IMR-90 (cell line): ENCODE results near the gene ANO4. TPM values are rescaled to one million over a fixed set of nuclear protein-coding genes. Genes with fewer than 3 reads are reported as not detected.

Source experiments
- ATAC-seq: fragments of 200-7000 bp; cut with Tn5 transposase; 2 replicates; pipeline ENCODE4 v1.9.1; 2020; ENCODE audit warnings: low read depth, mild to moderate bottlenecking, moderate library complexity
- BruUV-seq: library from RNA; stranded (reverse); fragments of 400-500 nt; replicated peaks from 2 replicates; lab custom pipeline; 2021; lab: Mats Ljungman, UMichigan
- CTCF ChIA-PET: fragments of 300-600 bp; formaldehyde crosslinking; extraction: SDS; loops from one replicate; lab custom pipeline; 2021; ENCODE audit warnings: antibody characterized with exemption; lab: Yijun Ruan, JAX
- POLR2A ChIA-PET: fragments of 300-600 bp; sonication (Branson Sonifier 250); formaldehyde crosslinking; loops from one replicate; lab custom pipeline; 2022; ENCODE audit warnings: antibody characterized with exemption; ENCODE audit not compliant: unreplicated experiment; lab: Charles Lee
- DNase-seq: peaks from one replicate; pipeline ENCODE4 v3.0.0; 2013
- H2AFZ ChIP-seq: replicated peaks from 2 replicates; pipeline ENCODE3; 2013; ENCODE audit warnings: low read length, mild to moderate bottlenecking; ENCODE audit not compliant: poor library complexity
- H2AK5ac ChIP-seq: 2 replicates; pipeline ENCODE4 v1.6.1; 2013; ENCODE audit warnings: low read depth, low read length, inconsistent platforms
- H2AK9ac ChIP-seq: replicated peaks from 2 replicates; pipeline ENCODE3; 2013; ENCODE audit warnings: mild to moderate bottlenecking, low read depth, low read length, moderate library complexity; ENCODE audit not compliant: poor library complexity
- H2BK120ac ChIP-seq: 2 replicates; pipeline ENCODE4 v1.6.1; 2013; ENCODE audit warnings: low read depth, low read length, inconsistent platforms
- H2BK15ac ChIP-seq: 3 replicates; pipeline ENCODE4 v1.6.1; 2013; ENCODE audit warnings: low read depth, low read length, inconsistent platforms
- H2BK20ac ChIP-seq: 2 replicates; pipeline ENCODE4 v1.6.1; 2013; ENCODE audit warnings: low read depth, mild to moderate bottlenecking, inconsistent platforms, low read length, moderate library complexity
- H2BK5ac ChIP-seq: 2 replicates; pipeline ENCODE4 v1.6.1; 2013; ENCODE audit warnings: mild to moderate bottlenecking, low read depth, low read length, inconsistent platforms; ENCODE audit not compliant: poor library complexity, severe bottlenecking
- H3K14ac ChIP-seq: replicated peaks from 2 replicates; pipeline ENCODE4 v1.6.1; 2013; ENCODE audit warnings: low read depth, low read length, inconsistent platforms
- H3K18ac ChIP-seq: 2 replicates; pipeline ENCODE4 v1.6.1; 2013; ENCODE audit warnings: low read depth, low read length, control low read depth
- H3K23ac ChIP-seq: 2 replicates; pipeline ENCODE4 v1.6.1; 2013; ENCODE audit warnings: low read depth, low read length, inconsistent platforms
- H3K27ac ChIP-seq: 2 replicates; pipeline ENCODE4 v1.5.1; 2013; ENCODE audit warnings: mild to moderate bottlenecking, control low read depth, low read length; ENCODE audit not compliant: insufficient read depth
- H3K27me3 ChIP-seq: 2 replicates; pipeline ENCODE4 v1.6.1; 2013; ENCODE audit warnings: low read length; ENCODE audit not compliant: control insufficient read depth, insufficient read depth
- H3K36me3 ChIP-seq: 2 replicates; pipeline ENCODE4 v1.6.1; 2013; ENCODE audit warnings: low read length, mixed read lengths; ENCODE audit not compliant: control insufficient read depth, insufficient read depth
- H3K4ac ChIP-seq: 2 replicates; pipeline ENCODE4 v1.6.1; 2013; ENCODE audit warnings: low read depth, low read length, inconsistent platforms
- H3K4me1 ChIP-seq: 2 replicates; pipeline ENCODE4 v1.6.1; 2013; ENCODE audit warnings: low read length, mixed read lengths; ENCODE audit not compliant: control insufficient read depth, insufficient read depth
- H3K4me2 ChIP-seq: 2 replicates; pipeline ENCODE4 v1.6.1; 2013; ENCODE audit warnings: low read depth, mild to moderate bottlenecking, control low read depth, low read length, moderate library complexity
- H3K4me3 ChIP-seq: 2 replicates; pipeline ENCODE4 v1.5.1; 2013; ENCODE audit warnings: low read depth, mild to moderate bottlenecking, control low read depth, low read length, moderate library complexity; ENCODE audit not compliant: insufficient read depth
- H3K56ac ChIP-seq: 2 replicates; pipeline ENCODE4 v1.6.1; 2013; ENCODE audit warnings: low read length, inconsistent platforms; ENCODE audit not compliant: insufficient read depth; ENCODE audit errors: extremely low read depth
- H3K79me1 ChIP-seq, 2 experiments: 2 replicates each; pipeline ENCODE4 v1.6.1; 2013; ENCODE audit warnings: low read length in 2 of 2, inconsistent platforms in 1 of 2, low read depth in 1 of 2
- H3K9ac ChIP-seq: 2 replicates; pipeline ENCODE4 v1.6.1; 2013; ENCODE audit warnings: low read depth, low read length, control low read depth
- H3K9me1 ChIP-seq: 2 replicates; pipeline ENCODE4 v1.6.1; 2013; ENCODE audit warnings: low read length, inconsistent platforms; ENCODE audit not compliant: insufficient read depth
- H3K9me3 ChIP-seq: 2 replicates; pipeline ENCODE4 v1.6.1; 2013; ENCODE audit warnings: low read length; ENCODE audit not compliant: control insufficient read depth, insufficient read depth
- H4K20me1 ChIP-seq: 2 replicates; pipeline ENCODE4 v1.6.1; 2013; ENCODE audit warnings: low read length, inconsistent platforms; ENCODE audit not compliant: insufficient read depth
- H4K5ac ChIP-seq: 2 replicates; pipeline ENCODE4 v1.6.1; 2013; ENCODE audit warnings: mild to moderate bottlenecking, low read depth, low read length, control low read depth
- H4K8ac ChIP-seq, 2 experiments: 2 replicates each; pipeline ENCODE4 v1.6.1; 2013; ENCODE audit warnings: low read depth in 2 of 2, low read length in 2 of 2, control low read depth in 1 of 2, inconsistent platforms in 1 of 2
- H4K91ac ChIP-seq: 2 replicates; pipeline ENCODE4 v1.6.1; 2013; ENCODE audit warnings: low read depth, low read length, inconsistent platforms; ENCODE audit not compliant: insufficient read depth
- BHLHE40 ChIP-seq: fragments of 150-350 bp; IDR thresholded peaks from 2 replicates; pipeline ENCODE4 v1.6.1; 2016; ENCODE audit warnings: mild to moderate bottlenecking, low read depth, low read length
- CEBPB ChIP-seq: IDR thresholded peaks from 2 replicates; pipeline ENCODE4 v1.6.1; 2012; ENCODE audit warnings: low read depth, low read length, improper control_type of control experiment
- CHD1 ChIP-seq: IDR thresholded peaks from 2 replicates; pipeline ENCODE4 v1.6.1; 2012; ENCODE audit warnings: low read depth, low read length, improper control_type of control experiment
- CTCF ChIP-seq: conservative IDR thresholded peaks from 2 replicates; pipeline ENCODE4 v1.5.1; 2012; ENCODE audit warnings: mild to moderate bottlenecking, low read depth, low read length, improper control_type of control experiment
- MAFK ChIP-seq: IDR thresholded peaks from 2 replicates; pipeline ENCODE4 v1.6.1; 2012; ENCODE audit warnings: low read depth, low read length, improper control_type of control experiment
- MAZ ChIP-seq: IDR thresholded peaks from 2 replicates; pipeline ENCODE4 v1.6.1; 2012; ENCODE audit warnings: low read depth, mild to moderate bottlenecking, low read length, improper control_type of control experiment, moderate library complexity, borderline replicate concordance
- MXI1 ChIP-seq: IDR thresholded peaks from 2 replicates; pipeline ENCODE4 v1.6.1; 2012; ENCODE audit warnings: low read depth, mild to moderate bottlenecking, low read length, moderate library complexity, borderline replicate concordance
- RAD21 ChIP-seq: IDR thresholded peaks from 2 replicates; pipeline ENCODE4 v1.6.1; 2012; ENCODE audit warnings: low read length, improper control_type of control experiment
- RCOR1 ChIP-seq: IDR thresholded peaks from 2 replicates; pipeline ENCODE4 v1.6.1; 2012; ENCODE audit warnings: mild to moderate bottlenecking, low read length, improper control_type of control experiment; ENCODE audit not compliant: insufficient replicate concordance
- RFX5 ChIP-seq: IDR thresholded peaks from 2 replicates; pipeline ENCODE4 v1.8.0; 2012; ENCODE audit warnings: low read depth, mild to moderate bottlenecking, low read length, moderate library complexity
- SMC3 ChIP-seq: fragments of 150-350 bp; IDR thresholded peaks from 2 replicates; pipeline ENCODE4 v1.6.1; 2016; ENCODE audit warnings: low read depth, mild to moderate bottlenecking, antibody characterized with exemption, low read length, moderate library complexity
- USF2 ChIP-seq: fragments of 150-350 bp; IDR thresholded peaks from 2 replicates; pipeline ENCODE4 v1.6.1; 2017; ENCODE audit warnings: mild to moderate bottlenecking, antibody characterized with exemption, low read length, low read depth
- WGBS, 2 experiments: methylation state at CpG; one replicate each; pipeline versions ENCODE4 v1.1.5 to v1.1.7; 2013; ENCODE audit warnings: missing lambda C conversion rate in 2 of 2; ENCODE audit not compliant: insufficient read length in 1 of 2; ENCODE audit errors: extremely low coverage in 2 of 2; 5-methylcytosine and 5-hydroxymethylcytosine counted together
- dilution Hi-C: fragments of 300-500 bp; cut with HindIII; formaldehyde crosslinking; loops from one replicate; pipeline ENCODE4 v1.14.3; 2018; ENCODE audit warnings: low sequenced_read_pairs; ENCODE audit not compliant: unreplicated experiment
- in situ Hi-C: fragments of 300-500 bp; cut with MboI; formaldehyde crosslinking; loops from 3 replicates; pipeline ENCODE4 v1.14.3; 2019; ENCODE audit warnings: low sequenced_read_pairs, inconsistent platforms, mixed read lengths
- intact Hi-C: fragments of 100-400 bp; cut with micrococcal nuclease; formaldehyde crosslinking; loops from 2 replicates; pipeline ENCODE4 v1.10.0; 2022
- polyA plus RNA-seq, 3 experiments: library from polyadenylated mRNA; depleted of rRNA; stranded (reverse); fragments of >200 nt; gene quantifications; 2 replicates each; pipeline ENCODE4 v1.2.3, GENCODE V29; 2012; ENCODE audit warnings: low replicate concordance in 1 of 3
- total RNA-seq: library from RNA; depleted of rRNA; stranded (reverse); fragments of >200 nt; gene quantifications from 2 replicates; pipeline ENCODE4 v1.2.3, GENCODE V29; 2012

Gene ANO4
- total and polyA plus RNA-seq, 2 of the 4 experiments (the other 2 are of a cell fraction), result 4.7 to 10.2 TPM

- no peak overlapping the region for H2BK15ac ChIP-seq
- H3K9ac ChIP-seq, result no peak overlapping the region
- no peaks in the 10 kb centered on the region for H3K4me1 ChIP-seq
- ATAC-seq (no peak), DNase-seq (no peak)
- no peak overlapping the region for H2AK9ac ChIP-seq
- no peak overlapping the region for H3K23ac ChIP-seq
- H2BK20ac ChIP-seq, result no peak overlapping the region
- dilution Hi-C loops (no loop called here), in situ Hi-C loops (no loop called here), intact Hi-C loops (no loop called here)
- H4K91ac ChIP-seq, result no peak overlapping the region
- H3K9me1 ChIP-seq, result no peaks in the 10 kb centered on the region
- BruUV-seq, result no TSS peak
- H2BK5ac ChIP-seq, result no peak overlapping the region
- 0 out of 2 replicates have a peak, but pooled peaks cover 2% of the 10 kb centered on the region for H3K36me3 ChIP-seq
- POLR2A ChIA-PET, result no interaction called here
- no peak overlapping the region for H3K56ac ChIP-seq
- H4K20me1 ChIP-seq, result no peaks in the 10 kb centered on the region
- H3K4me3 ChIP-seq, result no peak overlapping the region
- H3K4ac ChIP-seq, result no peak overlapping the region
- no peak overlapping the region for H4K8ac ChIP-seq
- H3K14ac ChIP-seq, result no peak overlapping the region
- WGBS, 2 experiments, result no CpG with 5 or more reads among the region's 5 CpGs
- no peak overlapping the region for H3K18ac ChIP-seq
- H3K9me3 ChIP-seq, result no peaks in the 10 kb centered on the region
- H3K4me2 ChIP-seq, result no peak overlapping the region
- TF ChIP-seq USF2, result no peak
- TF ChIP-seq CEBPB, result no peak
- TF ChIP-seq RAD21, result no peak
- no peak for TF ChIP-seq MXI1
- no peak for TF ChIP-seq MAZ
- TF ChIP-seq RFX5, result no peak
- TF ChIP-seq BHLHE40, result no peak
- TF ChIP-seq CTCF, result no peak
- TF ChIP-seq RCOR1, result no peak
- TF ChIP-seq MAFK, result no peak
- no peak for TF ChIP-seq CHD1
- TF ChIP-seq SMC3, result no peak
- H4K5ac ChIP-seq, result no peak overlapping the region
- H3K27me3 ChIP-seq, result no peaks in the 10 kb centered on the region
- CTCF ChIA-PET, result no interaction called here
- H2BK120ac ChIP-seq, result no peak overlapping the region
- H2AK5ac ChIP-seq, result no peak overlapping the region
- H2AFZ ChIP-seq, result no peak overlapping the region
- no peaks in the 10 kb centered on the region; a peak in 1 of 4 replicates for H3K79me1 ChIP-seq
- no peak overlapping the region for H3K27ac ChIP-seq
Observed at GRCh38 chr12:100936661-100937060, 142.1 kb downstream of the ANO4 start.
